ENCODE measurements around the gene MRPS22. TPM values are rescaled to one million over a fixed set of nuclear protein-coding genes. Genes with fewer than 3 reads are reported as not detected.

The MRPS22 gene
- total and polyA plus RNA-seq, 12 donors = 49.8 to 105 (median 83.6) TPM

DNA sequence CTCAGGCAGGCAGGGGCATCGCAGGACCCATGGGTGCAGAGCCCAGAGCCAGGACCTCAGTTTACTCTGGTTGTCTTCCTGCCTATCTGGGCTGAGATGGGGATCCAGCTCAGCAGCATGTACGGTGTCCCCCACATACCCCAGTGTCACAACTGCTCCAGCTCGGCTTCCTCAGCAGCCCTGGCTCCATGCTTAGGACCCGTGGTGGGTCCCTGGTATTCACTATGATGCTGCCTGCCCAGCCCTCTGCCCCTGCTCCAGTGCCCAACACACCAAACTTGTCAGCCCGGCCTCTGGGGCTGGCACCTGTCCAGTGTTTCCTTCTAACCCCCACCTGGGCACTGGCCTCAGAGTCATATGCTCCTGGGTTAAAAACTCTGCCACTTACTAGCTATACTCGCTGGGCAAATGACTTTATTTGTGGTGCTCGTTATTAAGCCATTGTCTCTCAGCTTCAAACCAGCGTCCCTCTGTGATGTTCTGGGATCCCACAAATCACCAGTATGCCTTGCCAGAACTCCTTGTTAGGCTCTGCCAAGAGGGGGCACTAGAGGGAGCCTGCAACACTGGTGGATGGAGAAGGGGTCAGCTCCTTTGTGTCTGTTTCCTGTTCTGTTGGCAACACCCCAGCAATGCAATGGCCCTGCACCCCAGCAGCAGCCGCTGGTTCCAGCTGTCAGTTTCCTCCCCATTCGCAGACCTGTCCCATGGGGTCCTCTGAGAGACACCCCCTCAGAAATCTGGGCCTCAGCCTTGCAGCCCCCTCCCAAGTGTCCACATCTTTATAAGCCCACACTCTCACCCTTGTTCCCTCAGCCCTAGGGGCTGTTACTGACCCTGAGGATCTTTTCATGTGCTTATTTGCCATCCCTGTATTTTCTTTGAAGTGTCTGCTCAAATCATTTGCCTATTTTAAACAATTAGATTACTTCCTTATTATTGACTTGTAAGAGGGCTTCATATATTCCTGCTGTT, 24.1 kb upstream of the MRPS22 start:
- H3K36me3 ChIP-seq = no peaks in the 10 kb centered on the region
- peaks cover 0 to 36% (median 23%) of the 10 kb centered on the region in 7 donors for H3K27me3 ChIP-seq
- intact Hi-C loops (cut with DNase I) = no loop called here
- ATAC-seq (no peak), DNase-seq (no peak)
- no peaks in the 10 kb centered on the region for H3K4me1 ChIP-seq
- H3K9me3 ChIP-seq = no peaks in the 10 kb centered on the region
- H3K4me3 ChIP-seq = no peak overlapping the region
- TF ChIP-seq CTCF (IDR thresholded peaks at IDR 0.05) = peak in 6 of 9 donors; percentile 13 to 45 (median 22)
- 56 to 58% methylated on average over 10 of the region's 10 CpGs for WGBS, 2 donors
- no peak overlapping the region for H3K27ac ChIP-seq

DNA sequence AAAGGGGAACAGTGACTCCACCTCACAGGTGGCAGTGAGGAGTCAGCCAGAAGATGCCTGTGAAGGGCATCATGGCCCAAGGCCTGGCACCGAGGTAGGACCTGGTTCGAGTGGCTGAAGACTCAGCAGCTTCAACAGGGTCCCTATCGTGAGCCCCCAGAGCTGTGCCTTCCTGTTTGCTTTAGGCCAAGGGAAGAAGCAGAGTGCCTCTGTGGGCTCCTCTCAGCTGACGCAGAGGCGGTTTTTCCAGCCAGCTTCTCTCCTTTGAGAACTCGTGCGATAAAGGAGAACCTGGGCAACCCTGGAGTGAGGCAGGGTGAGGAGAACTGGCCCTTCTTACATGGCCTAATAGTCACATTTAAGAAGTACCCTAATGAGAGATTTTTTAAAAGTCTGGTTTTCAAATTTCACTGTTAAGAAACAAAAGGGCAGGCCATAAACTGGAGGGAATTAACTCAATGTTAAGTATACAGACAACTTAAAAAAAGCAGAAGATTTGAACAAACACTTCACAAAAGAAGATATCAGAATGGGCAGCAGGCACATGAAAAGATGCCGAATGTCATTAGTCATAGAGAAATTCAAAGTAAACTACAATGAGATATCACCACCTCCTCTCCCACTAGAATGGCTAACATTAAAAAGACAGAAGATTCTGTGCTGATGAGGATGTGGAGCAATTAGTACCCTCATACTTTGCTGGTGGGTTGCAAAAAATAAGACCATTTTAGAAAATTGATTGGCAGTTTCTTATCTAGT, 23.1 kb upstream of the MRPS22 start:
- no peaks in the 10 kb centered on the region for H3K4me1 ChIP-seq
- no peak overlapping the region for H3K27ac ChIP-seq
- peaks cover 0 to 30% (median 16%) of the 10 kb centered on the region in 7 donors for H3K27me3 ChIP-seq
- no peaks in the 10 kb centered on the region for H3K9me3 ChIP-seq
- TF ChIP-seq CTCF (IDR thresholded peaks at IDR 0.05) = no peak
- H3K4me3 ChIP-seq = no peak overlapping the region
- no peaks in the 10 kb centered on the region for H3K36me3 ChIP-seq
- ATAC-seq (no peak), DNase-seq (no peak)
- WGBS, 2 donors = 81 to 83% methylated on average over 8 of the region's 8 CpGs
- intact Hi-C loops (cut with DNase I) = no loop called here

DNA sequence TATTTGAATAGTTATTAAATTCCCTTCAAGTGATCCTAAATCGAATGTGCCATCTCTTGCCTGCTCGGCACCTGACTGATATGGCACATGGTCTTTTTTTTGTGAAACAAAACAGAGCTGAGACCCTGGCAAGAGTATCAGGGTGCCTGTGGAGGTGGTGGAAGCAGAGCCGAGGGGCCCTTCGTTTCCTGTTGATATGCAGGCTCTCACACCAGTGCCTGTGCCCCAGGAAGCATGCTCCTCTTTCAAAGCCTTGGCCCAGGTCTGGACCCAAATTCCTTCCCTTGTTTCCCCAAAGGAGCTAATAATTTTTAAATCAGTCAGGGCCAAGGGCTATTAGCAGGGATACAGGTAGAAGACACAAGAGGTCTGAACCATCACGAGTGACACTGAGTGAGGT, 21.5 kb upstream of the MRPS22 start:
- 62 to 65% methylated on average over 5 of the region's 5 CpGs for WGBS, 2 donors
- no peak for ATAC-seq
- DNase-seq = no peak
- no peaks in the 10 kb centered on the region for H3K36me3 ChIP-seq
- intact Hi-C loops (cut with DNase I) = no loop called here
- no peak for TF ChIP-seq CTCF (IDR thresholded peaks at IDR 0.05)
- H3K27me3 ChIP-seq = peaks cover 0 to 17% (median 8%) of the 10 kb centered on the region in 7 donors
- no peaks in the 10 kb centered on the region for H3K9me3 ChIP-seq
- H3K27ac ChIP-seq = no peak overlapping the region
- no peak overlapping the region for H3K4me3 ChIP-seq
- H3K4me1 ChIP-seq = no peaks in the 10 kb centered on the region

DNA sequence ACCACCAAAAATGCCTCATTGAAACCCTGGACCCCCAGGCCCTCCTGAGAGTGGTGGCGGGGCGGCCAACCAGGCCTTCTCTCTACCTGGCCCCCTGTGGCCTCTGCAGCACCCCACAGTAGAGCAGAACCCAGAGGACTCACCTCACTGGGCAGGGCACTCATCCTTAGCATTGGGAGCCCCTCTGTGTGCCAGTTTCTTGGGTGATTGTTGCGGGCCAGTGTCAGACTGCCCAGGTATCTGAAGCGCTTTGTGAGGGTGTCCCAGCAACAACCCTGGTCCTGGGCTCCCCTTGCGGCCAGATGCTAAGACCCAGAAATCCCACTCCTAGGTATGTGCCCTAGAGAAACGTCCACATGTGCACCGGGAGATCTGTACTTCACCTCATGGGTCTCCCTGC, 20.7 kb upstream of the MRPS22 start:
- no peak overlapping the region for H3K27ac ChIP-seq
- TF ChIP-seq CTCF (IDR thresholded peaks at IDR 0.05) = no peak
- no peak overlapping the region for H3K4me3 ChIP-seq
- no peak for DNase-seq
- 74 to 92% methylated on average over 7 of the region's 7 CpGs for WGBS, 2 donors
- no peaks in the 10 kb centered on the region for H3K4me1 ChIP-seq
- no peaks in the 10 kb centered on the region for H3K9me3 ChIP-seq
- intact Hi-C loops (cut with DNase I) = no loop called here
- ATAC-seq = no peak
- no peaks in the 10 kb centered on the region for H3K36me3 ChIP-seq
- H3K27me3 ChIP-seq = peaks cover 0 to 12% (median under 1%) of the 10 kb centered on the region in 7 donors
